ENCODE results near the gene C1QTNF8. TPM values are rescaled to one million over a fixed set of nuclear protein-coding genes. Genes with fewer than 3 reads are reported as not detected.

The C1QTNF8 gene
- total RNA-seq, 1 experiment from 2014 or later = 0.27 TPM

DNA sequence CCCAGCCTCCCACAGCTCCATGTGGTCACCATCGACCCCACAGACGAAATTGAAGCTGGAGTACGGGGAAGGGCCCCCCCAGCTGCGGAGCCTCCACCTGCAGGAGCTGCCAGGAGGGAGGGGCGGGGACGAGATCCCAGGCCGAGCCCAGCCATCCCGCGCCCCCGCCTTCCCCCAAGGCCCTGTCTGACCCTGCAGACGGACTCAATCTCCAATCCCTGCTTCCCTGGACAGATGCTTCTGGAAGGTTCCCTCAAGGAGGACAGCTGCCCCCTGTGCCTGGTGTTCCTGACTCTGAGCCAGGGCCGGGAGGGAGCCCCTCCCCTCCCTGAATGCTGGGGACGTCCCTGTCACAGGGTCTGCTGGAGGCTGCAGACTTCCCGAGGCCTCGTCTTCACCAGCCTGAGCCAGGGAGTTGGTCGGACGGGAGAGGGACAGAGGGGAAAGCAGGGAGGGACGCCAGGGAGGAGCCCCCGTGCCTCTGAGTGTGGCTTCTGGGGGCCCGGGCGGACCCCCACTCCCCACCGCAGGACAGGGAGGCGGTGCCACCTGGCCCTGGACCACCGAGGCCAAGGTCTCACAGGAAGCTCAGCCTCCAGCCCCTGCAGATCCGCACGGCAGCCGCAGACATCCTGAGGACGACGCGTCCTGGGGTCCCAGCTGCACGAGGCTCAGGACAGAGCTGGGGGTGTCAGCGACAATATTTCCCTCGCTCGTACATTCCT lies 21.3 kb upstream of the C1QTNF8 start:
- ChIA-PET CTCF (no interaction called here), RAD21 (ENCODE audit: low non-redundant PET in 1 of 2, low total read pairs in 2 of 2, uncharacterized antibody in 2 of 2, unreplicated experiment in 2 of 2) (no interaction called here), POLR2A (no interaction called here)
- Histone ChIP-seq H3K79me2 (ENCODE audit: insufficient read depth, low read length) (no peaks in the 10 kb centered on the region), H3K36me3 (ENCODE audit: control insufficient read depth in 1 of 2, insufficient read depth in 2 of 2, low read length in 2 of 2) (no peaks in the 10 kb centered on the region), H3K9me2 (ENCODE audit: insufficient read depth) (no peaks in the 10 kb centered on the region), H2AFZ (ENCODE audit: low read depth, low read length, poor library complexity, severe bottlenecking) (no peak overlapping the region), H3K4me2 (ENCODE audit: low read length) (no peak overlapping the region), H3K9me3 (ENCODE audit: control insufficient read depth in 1 of 2, insufficient read depth in 1 of 2, low read depth in 1 of 2, low read length in 2 of 2) (no peaks in the 10 kb centered on the region), H3K4me3 (replicated peaks in 1 of 2; ENCODE audit: low read depth in 1 of 2, low read length in 2 of 2) (no peak overlapping the region), H3K4me1 (ENCODE audit: control insufficient read depth in 1 of 2, insufficient read depth in 2 of 2, low read length in 2 of 2) (no peaks in the 10 kb centered on the region), H3K27ac (ENCODE audit: low read depth, low read length) (no peak overlapping the region), H3K9ac (ENCODE audit: low read length) (no peak overlapping the region), H3K27me3 (ENCODE audit: insufficient read depth, low read length) (no peaks in the 10 kb centered on the region), H4K20me1 (ENCODE audit: insufficient read depth) (no peaks in the 10 kb centered on the region)
- TF ChIP-seq CTCF (IDR thresholded peaks at IDR 0.05 in 2 of 3, conservative IDR thresholded peaks at IDR 0.05 in 1 of 3; ENCODE audit: borderline replicate concordance in 1 of 3, insufficient read depth in 1 of 3, low read depth in 2 of 3, low read length in 2 of 3) = no peak
- no peak for TF ChIP-seq POLR2A (IDR thresholded peaks at IDR 0.05; ENCODE audit: borderline replicate concordance, extremely low read depth, insufficient read depth, insufficient read length)
- no peak for TF ChIP-seq FOSL1 (IDR thresholded peaks at IDR 0.05; ENCODE audit: low read depth)
- TF ChIP-seq, protein P1, sequence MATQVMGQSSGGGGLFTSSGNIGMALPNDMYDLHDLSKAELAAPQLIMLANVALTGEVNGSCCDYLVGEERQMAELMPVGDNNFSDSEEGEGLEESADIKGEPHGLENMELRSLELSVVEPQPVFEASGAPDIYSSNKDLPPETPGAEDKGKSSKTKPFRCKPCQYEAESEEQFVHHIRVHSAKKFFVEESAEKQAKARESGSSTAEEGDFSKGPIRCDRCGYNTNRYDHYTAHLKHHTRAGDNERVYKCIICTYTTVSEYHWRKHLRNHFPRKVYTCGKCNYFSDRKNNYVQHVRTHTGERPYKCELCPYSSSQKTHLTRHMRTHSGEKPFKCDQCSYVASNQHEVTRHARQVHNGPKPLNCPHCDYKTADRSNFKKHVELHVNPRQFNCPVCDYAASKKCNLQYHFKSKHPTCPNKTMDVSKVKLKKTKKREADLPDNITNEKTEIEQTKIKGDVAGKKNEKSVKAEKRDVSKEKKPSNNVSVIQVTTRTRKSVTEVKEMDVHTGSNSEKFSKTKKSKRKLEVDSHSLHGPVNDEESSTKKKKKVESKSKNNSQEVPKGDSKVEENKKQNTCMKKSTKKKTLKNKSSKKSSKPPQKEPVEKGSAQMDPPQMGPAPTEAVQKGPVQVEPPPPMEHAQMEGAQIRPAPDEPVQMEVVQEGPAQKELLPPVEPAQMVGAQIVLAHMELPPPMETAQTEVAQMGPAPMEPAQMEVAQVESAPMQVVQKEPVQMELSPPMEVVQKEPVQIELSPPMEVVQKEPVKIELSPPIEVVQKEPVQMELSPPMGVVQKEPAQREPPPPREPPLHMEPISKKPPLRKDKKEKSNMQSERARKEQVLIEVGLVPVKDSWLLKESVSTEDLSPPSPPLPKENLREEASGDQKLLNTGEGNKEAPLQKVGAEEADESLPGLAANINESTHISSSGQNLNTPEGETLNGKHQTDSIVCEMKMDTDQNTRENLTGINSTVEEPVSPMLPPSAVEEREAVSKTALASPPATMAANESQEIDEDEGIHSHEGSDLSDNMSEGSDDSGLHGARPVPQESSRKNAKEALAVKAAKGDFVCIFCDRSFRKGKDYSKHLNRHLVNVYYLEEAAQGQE (IDR thresholded peaks at IDR 0.05; ENCODE audit: low read depth) = no peak
- TF ChIP-seq ELF1 (IDR thresholded peaks at IDR 0.05; ENCODE audit: borderline replicate concordance, low read depth) = no peak
- TF ChIP-seq CBX3 (IDR thresholded peaks at IDR 0.05; ENCODE audit: low read depth) = no peak
- ATAC-seq = no peak
- no TSS peak for BruUV-seq (replicated peaks)
- intact Hi-C loops (cut with micrococcal nuclease) = no loop called here
- no peak for DNase-seq (ENCODE audit: low read depth, low spot score)
